ENCODE results near the gene SNX22.
"Not testable (repeated sequence)": the region's sequence is repeated elsewhere in the genome, so short reads cannot be mapped to it uniquely, and the experiment has no call there.

DNA sequence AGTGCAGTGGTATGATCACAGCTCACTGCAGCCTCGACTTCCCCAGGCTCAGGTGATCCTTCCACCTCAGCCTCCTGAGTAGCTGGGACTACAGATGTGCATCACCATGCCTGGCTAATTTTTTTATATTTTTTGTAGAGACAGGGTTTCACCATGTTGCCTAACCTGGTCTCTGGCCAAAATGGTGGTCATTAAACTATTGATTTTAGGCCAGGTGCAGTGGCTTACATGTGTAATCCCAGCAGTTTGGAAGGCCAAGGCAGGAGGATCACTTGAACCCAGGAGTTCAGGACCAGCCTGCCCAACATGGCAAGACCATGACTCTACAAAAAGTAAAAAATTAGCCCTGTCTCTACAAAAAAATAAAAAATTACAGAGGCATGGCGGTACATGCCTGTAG is 31.2 kb upstream of the SNX22 start:
- not testable (repeated sequence) for TF ChIP-seq CTCF (optimal IDR thresholded peaks at IDR 0.05 in 1 of 3, IDR thresholded peaks at IDR 0.05 in 1 of 3, conservative IDR thresholded peaks at IDR 0.05 in 1 of 3; ENCODE audit: extremely low read depth in 1 of 3, insufficient read depth in 2 of 3, low read length in 3 of 3); EZH2 (IDR thresholded peaks at IDR 0.05; ENCODE audit: low read length)
